Measurements from ENCODE around the gene WIPF2. TPM values are rescaled to one million over a fixed set of nuclear protein-coding genes. Genes with fewer than 3 reads are reported as not detected.
A peak's percentile ranks its signal among the peaks of the same experiment; 100 is the strongest.

WIPF2 gene
- polyA plus RNA-seq, 1 donor (not counting 4 experiments of a cell fraction or from before 2014, with no cell fraction given): 8.5 TPM

DNA sequence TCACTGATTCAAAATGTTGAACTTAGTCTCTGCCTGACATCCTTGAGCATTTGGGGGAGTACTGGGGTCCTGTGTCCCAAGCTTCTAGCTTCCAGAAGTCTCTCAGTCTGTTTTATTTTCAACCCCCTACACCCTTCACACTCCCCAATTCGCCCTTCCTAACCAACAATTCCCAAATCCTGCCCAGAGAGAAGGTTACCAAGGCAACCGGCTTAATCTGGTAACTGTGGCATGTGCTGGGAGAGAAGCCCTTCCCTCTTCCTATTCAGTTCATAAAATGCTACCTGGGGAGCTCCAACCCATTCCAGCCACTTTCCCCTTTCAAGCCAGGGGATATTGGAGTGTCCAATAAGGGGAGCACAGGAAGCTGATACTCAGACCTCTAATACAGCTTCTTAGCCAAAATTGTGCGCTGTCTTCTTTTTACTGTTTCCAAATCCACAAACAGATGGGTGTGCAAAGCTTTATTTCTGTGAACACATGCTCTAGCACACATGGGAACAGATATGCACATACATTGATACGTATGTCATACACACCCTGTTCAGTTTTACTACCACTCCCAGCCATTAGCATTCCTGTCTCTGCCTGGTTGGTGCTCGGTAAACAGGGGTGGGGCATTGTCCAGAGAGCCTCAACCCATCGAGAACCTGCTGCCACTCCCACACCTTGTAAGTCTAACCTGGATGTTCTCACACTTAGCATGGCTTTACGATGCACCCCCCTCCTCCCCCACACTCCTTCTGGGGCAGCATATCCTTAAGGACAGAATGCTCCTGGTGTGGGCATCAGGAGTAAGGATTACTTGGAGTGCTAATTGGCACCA lies 43.0 kb upstream of the WIPF2 start:
- peak; percentile 20 for FAIRE-seq
- peak overlapping the region; percentile 85 for H3K4me2 ChIP-seq (ENCODE audit: control insufficient read depth, extremely low read depth, insufficient read depth, low read depth, low read length)

GRCh38 chr17:40176754-40177110 lies 42.4 kb upstream of the WIPF2 start:
- Histone ChIP-seq H3K4me3 (ENCODE audit: control insufficient read depth in 2 of 3, extremely low read depth in 1 of 3, insufficient read depth in 2 of 3, low read depth in 1 of 3, low read length in 3 of 3) (peak overlapping the region in 2 of 3 experiments; percentile 16 to 31), H3K27ac (ENCODE audit: control insufficient read depth, insufficient read depth, low read length) (peak overlapping the region; percentile 92)
- peak; percentile 95 for FAIRE-seq

More for the DNA sequence above, 43.0 kb upstream of the WIPF2 start:
- no peaks in the 10 kb centered on the region for H3K27me3 ChIP-seq (ENCODE audit: control insufficient read depth, extremely low read depth, insufficient read depth, low read length)
- dilution Hi-C loops (cut with MboI; ENCODE audit: extremely low pct_ligation_motif_present, low sequenced_read_pairs): no loop called here
- no peaks in the 10 kb centered on the region for H3K9me1 ChIP-seq (ENCODE audit: control insufficient read depth, extremely low read depth, insufficient read depth, low read length)
- H3K36me3 ChIP-seq (ENCODE audit: control insufficient read depth in 2 of 2, extremely low read depth in 1 of 2, insufficient read depth in 2 of 2, low read length in 2 of 2): peaks cover 7% of the 10 kb centered on the region in 2 experiments
- peak; percentile 76 for DNase-seq (ENCODE audit: low read depth, low spot score)
- TF ChIP-seq CTCF (optimal IDR thresholded peaks at IDR 0.05 in 1 of 3, IDR thresholded peaks at IDR 0.05 in 1 of 3, conservative IDR thresholded peaks at IDR 0.05 in 1 of 3; ENCODE audit: extremely low read depth in 1 of 3, insufficient read depth in 2 of 3, low read length in 3 of 3) (no peak), EZH2 (IDR thresholded peaks at IDR 0.05; ENCODE audit: low read length) (no peak)
- peak overlapping the region in 2 of 3 experiments; percentile 11 to 16 for H3K4me3 ChIP-seq (ENCODE audit: control insufficient read depth in 2 of 3, extremely low read depth in 1 of 3, insufficient read depth in 2 of 3, low read depth in 1 of 3, low read length in 3 of 3)
- no peaks in the 10 kb centered on the region for H3K9me3 ChIP-seq (ENCODE audit: control insufficient read depth, low read depth, low read length)
- peak overlapping the region; percentile 71 for H3K9ac ChIP-seq (ENCODE audit: control insufficient read depth, extremely low read depth, insufficient read depth, low read length)
- H4K20me1 ChIP-seq (ENCODE audit: control insufficient read depth, extremely low read depth, insufficient read depth, low read length): no peaks in the 10 kb centered on the region
- H3K79me2 ChIP-seq (ENCODE audit: control insufficient read depth, insufficient read depth, low read length): no peaks in the 10 kb centered on the region
- H3K27ac ChIP-seq (ENCODE audit: control insufficient read depth, insufficient read depth, low read length): peak overlapping the region; percentile 92
- peaks cover 42% of the 10 kb centered on the region for H3K4me1 ChIP-seq (ENCODE audit: control insufficient read depth, extremely low read depth, insufficient read depth, low read length)
- no peak overlapping the region for H2AFZ ChIP-seq (ENCODE audit: control insufficient read depth, low read length)

More at GRCh38 chr17:40176754-40177110, 42.4 kb upstream of the WIPF2 start:
- peaks cover 44% of the 10 kb centered on the region for H3K4me1 ChIP-seq (ENCODE audit: control insufficient read depth, extremely low read depth, insufficient read depth, low read length)
- TF ChIP-seq CTCF (optimal IDR thresholded peaks at IDR 0.05 in 1 of 3, IDR thresholded peaks at IDR 0.05 in 1 of 3, conservative IDR thresholded peaks at IDR 0.05 in 1 of 3; ENCODE audit: extremely low read depth in 1 of 3, insufficient read depth in 2 of 3, low read length in 3 of 3) (no peak), EZH2 (IDR thresholded peaks at IDR 0.05; ENCODE audit: low read length) (no peak)
- dilution Hi-C loops (cut with MboI; ENCODE audit: extremely low pct_ligation_motif_present, low sequenced_read_pairs): no loop called here
- H3K36me3 ChIP-seq (ENCODE audit: control insufficient read depth in 2 of 2, extremely low read depth in 1 of 2, insufficient read depth in 2 of 2, low read length in 2 of 2): peaks cover under 1 to 3% of the 10 kb centered on the region in 2 experiments
- H3K79me2 ChIP-seq (ENCODE audit: control insufficient read depth, insufficient read depth, low read length): no peaks in the 10 kb centered on the region
- H3K9me3 ChIP-seq (ENCODE audit: control insufficient read depth, low read depth, low read length): no peaks in the 10 kb centered on the region
- H3K9ac ChIP-seq (ENCODE audit: control insufficient read depth, extremely low read depth, insufficient read depth, low read length): peak overlapping the region; percentile 71
- no peaks in the 10 kb centered on the region for H3K27me3 ChIP-seq (ENCODE audit: control insufficient read depth, extremely low read depth, insufficient read depth, low read length)
- H2AFZ ChIP-seq (ENCODE audit: control insufficient read depth, low read length): peak overlapping the region; percentile 50
- H3K4me2 ChIP-seq (ENCODE audit: control insufficient read depth, extremely low read depth, insufficient read depth, low read depth, low read length): peak overlapping the region; percentile 85
- peak; percentile 86 for DNase-seq (ENCODE audit: low read depth, low spot score)
- H4K20me1 ChIP-seq (ENCODE audit: control insufficient read depth, extremely low read depth, insufficient read depth, low read length): no peaks in the 10 kb centered on the region
- H3K9me1 ChIP-seq (ENCODE audit: control insufficient read depth, extremely low read depth, insufficient read depth, low read length): no peaks in the 10 kb centered on the region

All from keratinocyte (primary cell).